Tibial artery (tissue), 4 donors: ENCODE measurements around the gene TSTD1.
"Not testable (repeated sequence)": the region's sequence is repeated elsewhere in the genome, so short reads cannot be mapped to it uniquely, and the experiment has no call there.

Experiments
- DNase-seq, 2 donors: peaks; one replicate each; pipeline ENCODE4 v3.0.0-alpha.2; 2019
- H3K27ac ChIP-seq, 2 donors: fragments of 200-600 bp; sonication (generic) in 1 of 2; 1 replicate in 1 of 2; 2 replicates in 1 of 2; pipeline ENCODE4 v1.5.1; 2018 to 2019; ENCODE audit warnings: mild to moderate bottlenecking in 1 of 2
- H3K27me3 ChIP-seq, 2 donors: fragments of 200-600 bp; sonication (generic) in 1 of 2; one replicate each; pipeline versions ENCODE4 v1.5.1 to v1.6.0; 2016 to 2019
- H3K36me3 ChIP-seq, 3 donors: fragments of 200-600 bp; sonication (generic) in 2 of 3; one replicate each; pipeline ENCODE4 v1.5.1; 2016 to 2019; ENCODE audit warnings: mild to moderate bottlenecking in 2 of 3
- H3K4me1 ChIP-seq, 4 donors: fragments of 200-600 bp; sonication (generic) in 2 of 4; 1 replicate in 3 of 4; 2 replicates in 1 of 4; pipeline ENCODE4 v1.5.1; 2016 to 2019
- H3K4me3 ChIP-seq, 2 donors: fragments of 200-600 bp; sonication (generic) in 1 of 2; 1 replicate in 1 of 2; 2 replicates in 1 of 2; pipeline ENCODE4 v1.5.1; 2018 to 2019; ENCODE audit warnings: mild to moderate bottlenecking in 2 of 2
- H3K9me3 ChIP-seq, 3 donors: fragments of 200-600 bp; sonication (generic) in 1 of 3; one replicate each; pipeline ENCODE4 v1.5.1; 2016 to 2019
- CTCF ChIP-seq, 2 experiments: fragments of 200-600 bp in 1 of 2; fragments of 450-650 bp in 1 of 2; IDR thresholded peaks; one replicate each; pipeline ENCODE4 v1.5.1; 2017 to 2019; ENCODE audit warnings: antibody characterized with exemption in 2 of 2, mild to moderate bottlenecking in 1 of 2, moderate library complexity in 1 of 2
- intact Hi-C: fragments of 100-400 bp; cut with DNase I; formaldehyde crosslinking; loops from one replicate; pipeline ENCODE4 v1.15.0; 2023; ENCODE audit warnings: low total_unique reads

Gene TSTD1

DNA sequence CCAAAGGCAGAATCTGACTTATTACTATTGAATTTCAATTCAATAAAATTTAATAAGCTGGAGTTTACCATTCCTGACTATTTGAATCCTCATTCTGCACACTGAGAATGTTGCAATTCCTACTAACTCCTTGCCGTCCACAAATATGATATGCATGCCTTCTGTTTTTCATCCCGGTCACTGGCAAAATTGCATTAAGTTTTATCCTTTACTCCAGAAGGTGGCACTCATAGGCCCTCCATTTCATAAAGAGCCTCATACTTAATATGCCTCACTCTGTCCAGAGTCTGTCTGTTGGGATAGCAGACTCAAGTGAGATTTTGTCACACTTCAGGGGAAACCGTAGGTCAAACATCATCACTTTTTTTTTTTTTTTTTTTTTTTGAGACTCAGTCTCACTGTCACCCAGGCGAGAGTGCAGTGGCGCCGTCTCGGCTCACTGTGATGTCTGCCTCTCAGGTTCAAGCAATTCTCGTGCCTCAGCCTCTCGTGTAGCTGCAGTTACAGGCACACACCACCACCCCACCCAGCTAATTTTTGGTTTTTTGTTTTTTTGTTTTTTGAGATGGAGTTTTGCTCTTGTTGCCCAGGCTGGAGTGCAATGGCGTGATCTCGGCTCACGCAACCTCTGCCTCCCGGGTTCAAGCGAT, 45.1 kb downstream of the TSTD1 start:
- no peaks in the 10 kb centered on the region for H3K9me3 ChIP-seq
- intact Hi-C loops = loop anchor here (10.0 kb wide), 1 partner anchor 101 kb away; the partner anchor contains the start of gene KLHDC9
- no peak overlapping the region for H3K4me3 ChIP-seq
- H3K4me1 ChIP-seq = no peaks in the 10 kb centered on the region
- no peaks in the 10 kb centered on the region for H3K27me3 ChIP-seq
- DNase-seq = no peak
- no peak overlapping the region for H3K27ac ChIP-seq
- peak in 1 of 2 experiments; percentile 15 for TF ChIP-seq CTCF (IDR thresholded peaks at IDR 0.05)
- H3K36me3 ChIP-seq = peaks cover 0 to 10% (median 0%) of the 10 kb centered on the region in 3 donors

- H3K27me3 ChIP-seq, H3K4me1 ChIP-seq, H3K27ac ChIP-seq, H3K4me3 ChIP-seq, H3K36me3 ChIP-seq, H3K9me3 ChIP-seq: not testable (repeated sequence)
- DNase-seq = peak in 1 of 2 donors; percentile 13
- intact Hi-C loops = loop anchor here (10.0 kb wide), 1 partner anchor 103 kb away; the partner anchor contains the start of gene KLHDC9
These were observed 46.7 kb downstream of the TSTD1 start for GRCh38 chr1:160992036-160992435.
